OCI-LY7 (cell line): Measurements from ENCODE around the gene SLC9A7. TPM values are rescaled to one million over a fixed set of nuclear protein-coding genes. Genes with fewer than 3 reads are reported as not detected.

Experiments used
- BruUV-seq: library from RNA; stranded (reverse); fragments of 400-500 nt; replicated peaks from 2 replicates; lab custom pipeline; 2021; lab: Mats Ljungman, UMichigan
- CTCF ChIA-PET: fragments of 300-600 bp; sonication (Branson Sonifier 250); formaldehyde crosslinking; loops from one replicate; lab custom pipeline; 2022; ENCODE audit warnings: antibody characterized with exemption; ENCODE audit not compliant: unreplicated experiment; lab: Charles Lee
- POLR2A ChIA-PET: fragments of 300-600 bp; sonication (Branson Sonifier 250); formaldehyde crosslinking; loops from one replicate; lab custom pipeline; 2022; ENCODE audit warnings: antibody characterized with exemption; lab: Charles Lee
- DNase-seq: peaks from one replicate; pipeline ENCODE4 v3.0.0-alpha.2; 2015; ENCODE audit warnings: low spot score
- H2AFZ ChIP-seq: fragments of 200-600 bp; sonication (generic), shearing (Covaris generic); 2 replicates; pipeline ENCODE4 v1.6.1; 2014; ENCODE audit warnings: mild to moderate bottlenecking, antibody characterized with exemption, low read length, moderate library complexity
- H3K27ac ChIP-seq: fragments of 200-600 bp; sonication (generic); 2 replicates; pipeline ENCODE4 v1.5.1; 2014; ENCODE audit warnings: mixed run types, low read depth, mild to moderate bottlenecking, moderate library complexity, low read length, inconsistent platforms; ENCODE audit not compliant: poor library complexity, severe bottlenecking
- H3K36me3 ChIP-seq: fragments of 200-600 bp; sonication (generic); 2 replicates; pipeline ENCODE4 v1.6.1; 2014; ENCODE audit warnings: mild to moderate bottlenecking, antibody characterized with exemption, low read length, moderate library complexity, mixed read lengths; ENCODE audit not compliant: insufficient read depth
- H3K4me1 ChIP-seq: fragments of 200-600 bp; sonication (generic); 2 replicates; pipeline ENCODE4 v1.5.1; 2014; ENCODE audit warnings: mild to moderate bottlenecking, low read length; ENCODE audit not compliant: insufficient read depth, poor library complexity, severe bottlenecking
- H3K4me2 ChIP-seq: fragments of 200-600 bp; sonication (generic); 2 replicates; pipeline ENCODE4 v1.6.1; 2014; ENCODE audit warnings: mild to moderate bottlenecking, low read length
- H3K4me3 ChIP-seq: fragments of 200-600 bp; sonication (generic); 2 replicates; pipeline ENCODE4 v1.5.1; 2014; ENCODE audit warnings: mild to moderate bottlenecking, low read depth, low read length; ENCODE audit not compliant: poor library complexity, severe bottlenecking
- H3K79me2 ChIP-seq: fragments of 200-600 bp; sonication (generic); 2 replicates; pipeline ENCODE4 v1.6.1; 2016; ENCODE audit warnings: low read depth, mild to moderate bottlenecking, low read length, moderate library complexity, mixed read lengths; ENCODE audit not compliant: insufficient read depth
- H3K9me2 ChIP-seq: fragments of 200-600 bp; sonication (generic); 2 replicates; pipeline ENCODE4 v1.6.1; 2016; ENCODE audit warnings: mild to moderate bottlenecking, low read length, mixed read lengths; ENCODE audit not compliant: insufficient read depth
- H3K9me3 ChIP-seq: fragments of 200-600 bp; sonication (generic); 2 replicates; pipeline ENCODE4 v1.6.1; 2014; ENCODE audit warnings: mild to moderate bottlenecking, mixed run types, low read length, mixed read lengths
- H4K20me1 ChIP-seq: fragments of 200-600 bp; sonication (generic); 2 replicates; pipeline ENCODE4 v1.6.1; 2014; ENCODE audit warnings: mild to moderate bottlenecking, antibody characterized with exemption, low read length, moderate library complexity, mixed read lengths; ENCODE audit not compliant: insufficient read depth
- CTCF ChIP-seq: fragments of 200-600 bp; sonication (generic); conservative IDR thresholded peaks from 2 replicates; pipeline ENCODE4 v1.5.1; 2014; ENCODE audit warnings: mild to moderate bottlenecking, antibody characterized with exemption, low read length, moderate library complexity, mixed read lengths
- EZH2phosphoT487 ChIP-seq: fragments of 200-600 bp; sonication (generic); IDR thresholded peaks from 2 replicates; pipeline ENCODE4 v1.6.1; 2018; ENCODE audit warnings: low read depth, borderline replicate concordance, mild to moderate bottlenecking, mixed run types, antibody characterized with exemption, low read length, moderate library complexity, mixed read lengths
- intact Hi-C: fragments of 100-400 bp; cut with micrococcal nuclease; formaldehyde crosslinking; loops from one replicate; pipeline ENCODE4 v1.10.0; 2022; ENCODE audit not compliant: unreplicated experiment
- total RNA-seq, 2 experiments: library from RNA; depleted of rRNA in 1 of 2; stranded (reverse); fragments of >200 nt in 1 of 2; shearing (Covaris generic) in 1 of 2; gene quantifications; 2 replicates each; pipeline ENCODE4 v1.2.3, GENCODE V29; 2014 to 2022

The SLC9A7 gene
- total RNA-seq, 2 experiments from 2014 or later: 40.5 to 59.6 TPM

DNA sequence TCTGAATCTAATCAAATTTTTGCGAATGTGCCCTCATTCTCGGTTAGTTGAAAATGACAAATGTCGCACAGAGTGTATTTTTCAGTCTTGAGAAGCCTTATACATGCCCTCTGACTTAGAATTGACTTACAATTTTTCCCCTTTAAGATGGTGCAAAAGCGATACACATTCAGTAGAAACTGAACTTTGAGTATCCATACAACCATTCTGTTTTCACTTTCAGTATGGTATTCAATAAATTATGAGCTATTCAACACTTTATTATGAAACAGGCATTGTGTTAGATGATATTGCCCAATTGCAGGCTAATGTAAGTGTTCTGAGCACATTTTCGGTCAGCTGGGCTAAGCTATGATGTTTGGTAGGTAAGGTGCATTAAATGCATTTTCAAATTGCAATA is 43.4 kb downstream of the SLC9A7 start:
- Histone ChIP-seq H3K4me3 (peak overlapping the region; percentile 48), H3K9me3 (peaks cover 6% of the 10 kb centered on the region; the same call in 1 of the 2 replicates), H2AFZ (no peak overlapping the region), H3K27ac (peak overlapping the region; percentile 70), H3K4me1 (peaks cover 81% of the 10 kb centered on the region), H3K4me2 (peak overlapping the region; percentile 85), H4K20me1 (no peaks in the 10 kb centered on the region), H3K36me3 (peaks cover 7% of the 10 kb centered on the region; the same call in 1 of the 2 replicates), H3K79me2 (peaks cover 82% of the 10 kb centered on the region), H3K9me2 (no peaks in the 10 kb centered on the region)
- intact Hi-C loops: no loop called here
- POLR2A ChIA-PET: interaction anchor here (0.7 to 1.1 kb wide), 2 partner anchors 17 to 100 kb away, joined by 3 read pairs; no protein-coding TSS in a partner anchor
- CTCF ChIA-PET: no interaction called here
- no peak for DNase-seq
- TF ChIP-seq CTCF (no peak), EZH2phosphoT487 (no peak)
- BruUV-seq: no TSS peak

DNA sequence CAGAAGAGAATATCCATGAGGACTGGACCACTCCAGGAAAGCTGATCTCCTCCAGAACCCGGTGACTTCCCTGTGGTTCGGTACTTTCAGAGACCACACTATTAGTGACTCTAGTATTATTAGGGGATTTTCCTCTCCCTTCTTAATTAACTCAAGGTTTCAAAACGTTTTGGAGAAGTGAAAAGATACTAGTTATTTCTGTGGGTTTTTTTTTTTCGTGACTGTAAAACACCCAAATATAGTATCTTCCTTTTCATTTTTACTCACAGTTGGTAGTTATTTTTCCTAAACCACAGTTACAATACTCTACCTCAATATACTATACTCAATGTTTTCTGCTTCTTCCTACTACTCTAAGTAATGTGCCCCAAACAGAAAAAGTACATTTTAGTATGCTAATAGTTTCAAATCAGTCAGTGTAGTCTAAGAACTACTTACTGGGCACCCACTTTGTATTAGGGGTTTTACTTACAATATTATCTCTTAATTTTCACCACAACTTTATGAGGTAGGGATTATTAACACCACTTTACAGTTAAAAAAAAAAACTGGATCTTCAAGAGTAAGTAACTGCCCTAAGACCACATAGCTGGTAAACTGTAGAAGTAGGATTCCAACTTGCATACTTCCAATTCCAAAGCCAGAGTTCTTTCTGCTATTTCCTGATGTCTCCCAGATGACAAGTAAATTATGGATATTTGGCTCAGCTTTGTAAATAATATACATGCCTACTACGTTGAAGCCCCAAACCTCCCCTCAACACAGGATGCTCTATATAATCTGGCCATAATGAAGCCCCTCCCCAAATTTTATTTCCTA is 45.0 kb downstream of the SLC9A7 start:
- BruUV-seq: no TSS peak
- POLR2A ChIA-PET: no interaction called here
- intact Hi-C loops: loop anchor here (5.0 kb wide), 1 partner anchor 248 kb away; no protein-coding TSS in a partner anchor
- TF ChIP-seq CTCF: no peak
- TF ChIP-seq EZH2phosphoT487: no peak
- H3K4me3 ChIP-seq: peak overlapping the region; percentile 56
- peak overlapping the region; percentile 93 for H3K27ac ChIP-seq
- DNase-seq: no peak
- peaks cover 14% of the 10 kb centered on the region for H3K36me3 ChIP-seq
- H2AFZ ChIP-seq: no peak overlapping the region
- H3K4me2 ChIP-seq: peak overlapping the region; percentile 74
- H3K9me3 ChIP-seq: peaks cover 6% of the 10 kb centered on the region; the same call in 1 of the 2 replicates
- no peaks in the 10 kb centered on the region for H4K20me1 ChIP-seq
- CTCF ChIA-PET: no interaction called here
- peaks cover 84% of the 10 kb centered on the region for H3K79me2 ChIP-seq
- peaks cover 84% of the 10 kb centered on the region for H3K4me1 ChIP-seq
- no peaks in the 10 kb centered on the region for H3K9me2 ChIP-seq

GRCh38 chrX:46712764-46713163 is 46.2 kb downstream of the SLC9A7 start:
- Histone ChIP-seq H3K4me2 (peak overlapping the region; percentile 74), H3K36me3 (peaks cover 20% of the 10 kb centered on the region), H3K9me2 (no peaks in the 10 kb centered on the region), H2AFZ (no peak overlapping the region), H4K20me1 (no peaks in the 10 kb centered on the region), H3K27ac (peak overlapping the region; percentile 93), H3K4me3 (peak overlapping the region; percentile 56), H3K9me3 (peaks cover 6% of the 10 kb centered on the region; the same call in 1 of the 2 replicates), H3K4me1 (peaks cover 84% of the 10 kb centered on the region), H3K79me2 (peaks cover 88% of the 10 kb centered on the region)
- ChIA-PET CTCF (no interaction called here), POLR2A (no interaction called here)
- TF ChIP-seq CTCF: no peak
- TF ChIP-seq EZH2phosphoT487: no peak
- intact Hi-C loops: loop anchor here (5.0 kb wide), 1 partner anchor 250 kb away; no protein-coding TSS in a partner anchor
- no TSS peak for BruUV-seq
- DNase-seq: peak; percentile 41
